HG03460 (cell line): ENCODE measurements around the gene CARD9.

Experiments
- ATAC-seq: cut with Tn5 transposase; IDR thresholded peaks from one replicate; pipeline ENCODE4 v1.9.1; 2021; ENCODE audit not compliant: unreplicated experiment

CARD9 gene

DNA sequence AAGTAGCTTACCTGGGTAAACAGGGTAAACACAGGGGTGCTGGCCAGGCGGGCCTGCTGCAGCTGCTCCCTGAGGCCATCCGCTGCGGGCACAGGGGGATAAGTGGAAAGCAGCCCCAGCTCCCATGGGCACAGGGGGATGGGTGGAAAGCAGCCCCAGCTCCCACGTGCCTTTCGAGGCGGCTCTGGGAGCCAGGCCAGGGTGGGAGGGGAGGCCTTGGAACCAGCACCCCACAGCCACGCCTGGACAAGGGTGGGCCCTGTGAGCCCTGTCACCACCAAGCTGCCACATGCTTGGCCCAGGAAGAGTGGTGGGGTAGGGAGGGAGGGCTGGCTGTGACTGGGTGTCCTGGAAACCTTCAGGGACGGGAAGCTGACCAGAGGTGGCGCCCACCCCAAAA lies 7.8 kb upstream of the CARD9 start:
- no peak for ATAC-seq

DNA sequence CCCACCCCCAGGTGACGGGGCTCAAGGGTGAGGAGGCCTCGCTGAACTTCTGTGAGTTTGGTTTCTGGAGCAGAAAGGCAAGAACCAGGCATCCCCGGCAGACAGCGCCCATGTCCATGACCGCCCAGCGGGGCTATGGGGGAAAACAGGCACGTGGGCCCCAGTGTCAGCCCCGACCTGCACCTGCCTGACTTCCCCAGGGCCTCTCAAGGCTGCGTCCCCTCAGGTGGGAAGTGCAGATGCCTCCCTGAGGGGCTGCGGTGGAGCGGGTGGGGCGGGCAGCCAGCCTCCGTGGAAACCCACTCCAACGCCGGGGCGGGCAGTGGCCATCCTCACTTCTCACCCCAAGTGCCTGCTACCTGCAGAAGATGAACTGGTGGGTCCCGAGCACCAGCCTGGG lies 6.9 kb upstream of the CARD9 start:
- no peak for ATAC-seq

DNA sequence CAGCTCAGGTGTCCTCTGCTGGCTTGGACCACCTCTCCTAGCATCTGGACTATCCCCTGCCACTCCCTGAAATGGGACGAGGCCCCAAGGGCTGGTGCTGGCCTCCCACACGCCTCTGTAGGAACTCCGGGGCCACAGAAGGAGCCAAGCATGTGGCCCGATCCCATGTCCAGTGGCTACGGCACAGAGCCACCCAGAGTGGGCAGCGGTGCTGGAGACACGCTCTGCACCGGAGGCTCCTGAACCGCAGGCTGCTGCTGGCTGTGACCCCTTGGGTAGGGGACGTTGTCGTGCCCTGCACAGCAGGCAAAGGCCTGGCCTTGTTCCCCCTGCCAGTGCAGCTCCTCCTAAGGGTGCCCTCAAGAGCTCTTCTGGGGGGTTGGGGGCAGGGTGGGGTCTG lies 6.4 kb upstream of the CARD9 start:
- ATAC-seq: no peak

DNA sequence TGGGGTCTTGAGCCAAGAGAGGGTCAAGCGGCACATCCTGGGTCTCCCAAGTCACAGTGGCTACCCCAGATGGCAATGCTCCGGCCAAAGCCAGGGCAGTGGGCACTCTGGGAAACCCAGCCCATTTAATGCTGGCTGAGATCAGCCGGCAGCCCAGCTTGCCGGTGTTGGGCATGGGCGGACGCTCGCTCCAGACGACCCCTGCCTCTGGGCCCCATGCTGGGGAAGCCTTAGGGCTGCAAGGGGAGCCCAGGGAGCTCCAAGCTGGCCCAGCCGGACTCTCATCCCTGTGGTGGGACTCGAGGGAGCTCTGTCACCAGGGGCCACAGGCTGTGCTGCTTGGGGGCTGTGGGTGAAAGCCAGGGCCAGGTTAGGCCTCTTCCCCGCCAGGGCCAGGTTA lies 5.9 kb upstream of the CARD9 start:
- ATAC-seq: no peak

DNA sequence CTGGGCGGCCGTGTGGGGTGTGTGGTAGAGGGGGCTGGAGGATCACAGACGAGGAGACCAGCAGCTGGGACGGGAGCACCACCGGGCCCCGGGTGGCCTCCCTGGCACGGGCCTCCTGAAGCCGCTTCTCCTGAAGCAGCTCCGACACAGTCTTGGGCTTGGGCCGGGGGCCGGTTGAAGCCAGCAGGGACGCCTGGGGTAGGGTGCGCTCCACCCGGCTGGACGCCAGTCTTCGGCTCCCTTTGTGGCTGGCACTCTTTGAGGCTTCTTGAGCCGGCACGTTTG lies 5.5 kb upstream of the CARD9 start:
- no peak for ATAC-seq

DNA sequence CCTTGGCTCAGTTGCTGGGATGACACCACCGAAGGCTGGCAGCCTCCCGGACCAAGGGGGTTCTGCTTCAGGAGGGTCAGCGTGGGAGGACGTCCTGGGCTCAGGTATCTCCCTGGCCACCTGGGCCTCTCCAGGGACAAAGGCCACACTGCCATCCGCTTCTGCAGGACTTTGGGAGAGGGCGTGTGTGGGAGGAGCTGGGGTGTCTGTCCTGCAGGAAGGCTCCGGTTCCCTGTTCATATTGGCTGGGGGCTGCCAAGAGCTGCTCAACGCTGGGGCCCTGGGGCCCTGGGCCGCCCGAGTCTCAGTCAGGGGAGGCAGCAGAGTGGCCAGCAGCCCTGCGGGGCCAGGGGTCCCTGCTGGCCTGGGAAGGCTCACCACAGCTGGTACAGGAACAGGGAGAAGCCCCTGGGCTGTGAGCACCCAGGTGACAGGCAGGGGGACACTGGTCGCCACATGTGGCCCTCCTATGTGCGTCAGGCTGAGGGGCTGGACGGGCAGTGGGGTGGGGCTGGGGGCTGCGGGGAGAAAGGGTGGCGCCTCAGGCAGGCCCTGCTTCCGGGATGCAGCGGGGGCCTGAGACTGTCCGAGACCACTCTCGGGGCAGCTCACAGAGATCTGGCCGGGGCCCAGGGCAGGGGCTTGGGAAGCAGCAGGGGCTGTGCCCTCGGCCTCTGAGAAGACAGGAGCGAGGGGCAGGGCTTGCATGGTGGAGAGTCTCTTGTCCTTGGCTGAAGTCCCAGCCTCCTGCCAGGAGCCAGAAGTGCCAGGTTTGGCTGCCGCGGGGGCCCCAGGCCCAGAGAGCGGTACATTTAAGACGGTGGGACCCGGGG lies 4.9 kb upstream of the CARD9 start:
- ATAC-seq: no peak

DNA sequence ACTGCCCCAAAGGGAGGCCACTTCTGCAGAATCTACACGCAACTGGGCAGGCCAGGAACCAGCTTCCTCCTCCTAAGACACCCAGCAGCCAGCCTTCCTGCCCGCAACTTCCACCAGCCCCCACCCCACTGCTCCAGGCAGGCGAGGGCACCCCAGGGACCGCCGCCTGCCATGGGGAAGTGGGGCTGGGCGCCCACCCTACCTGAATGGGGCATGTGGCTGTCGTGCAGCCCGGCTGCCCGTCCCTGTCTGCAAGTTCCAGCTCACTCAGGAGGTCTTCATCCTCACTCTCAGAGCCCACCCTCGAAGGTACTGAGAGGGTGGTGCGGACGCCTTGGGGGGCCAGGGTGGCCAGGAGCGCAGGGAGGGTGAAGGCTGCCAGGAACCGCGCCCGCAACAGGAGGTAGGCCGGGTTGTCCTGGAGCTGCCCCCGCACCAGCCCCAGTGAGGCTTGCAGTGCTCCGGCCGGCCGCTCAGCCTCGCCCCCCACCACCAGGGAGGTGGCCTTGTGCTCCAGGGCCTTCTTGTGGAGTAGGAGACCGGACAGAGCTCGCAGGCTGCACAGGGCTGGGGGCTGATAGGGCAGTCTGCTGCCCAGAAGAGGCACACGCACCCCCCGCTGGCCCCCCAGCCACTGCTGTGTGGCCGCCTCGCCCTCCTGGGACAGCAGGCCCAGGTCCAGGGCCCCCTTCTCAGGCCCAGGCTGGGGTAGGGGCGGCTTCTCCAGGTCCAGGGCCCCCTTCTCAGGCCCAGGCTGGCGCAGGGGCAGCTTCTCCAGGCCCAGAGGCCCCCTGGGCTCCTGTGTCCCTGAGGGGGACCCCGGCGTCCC lies 4.1 kb upstream of the CARD9 start:
- ATAC-seq: no peak

DNA sequence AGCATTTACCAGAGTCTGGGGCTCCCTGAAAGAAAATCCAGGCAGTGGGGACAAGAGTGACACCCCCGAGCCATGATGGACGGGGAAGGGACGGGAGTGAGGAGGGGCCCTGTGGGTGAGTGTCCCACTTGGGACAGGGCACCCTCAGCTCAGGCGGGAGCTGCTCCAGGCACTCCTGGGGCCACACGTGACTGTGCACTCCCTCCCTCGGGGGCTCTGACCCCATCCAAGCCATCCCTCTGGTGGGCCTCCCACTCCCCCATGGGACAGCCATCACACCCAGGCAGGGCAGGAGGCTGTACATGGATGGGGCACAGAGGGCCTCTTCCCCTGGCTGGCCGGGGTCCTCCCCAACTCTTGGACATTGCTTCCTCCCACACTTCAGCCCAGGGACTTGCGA lies 3.0 kb upstream of the CARD9 start:
- no peak for ATAC-seq

DNA sequence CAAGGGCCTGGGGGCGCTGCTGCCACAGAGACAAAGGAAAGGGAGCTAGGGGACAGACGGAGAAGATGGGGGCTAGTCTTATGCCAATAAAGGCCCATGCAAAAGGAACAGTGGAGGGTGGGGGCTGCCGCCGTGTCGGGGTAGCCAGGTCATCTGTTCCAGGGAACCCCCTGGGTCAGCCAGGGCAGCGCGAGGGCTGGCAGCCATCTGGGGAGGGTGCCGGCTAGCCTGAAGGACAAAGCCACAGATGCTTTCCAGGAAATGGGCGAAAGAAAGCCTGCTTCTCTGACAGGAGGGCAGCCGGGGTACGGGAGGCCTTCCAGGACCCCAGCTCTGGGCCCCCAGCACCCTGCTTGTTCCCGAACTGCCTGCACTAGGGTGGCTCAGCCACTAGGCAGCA lies 1.6 kb upstream of the CARD9 start:
- no peak for ATAC-seq

DNA sequence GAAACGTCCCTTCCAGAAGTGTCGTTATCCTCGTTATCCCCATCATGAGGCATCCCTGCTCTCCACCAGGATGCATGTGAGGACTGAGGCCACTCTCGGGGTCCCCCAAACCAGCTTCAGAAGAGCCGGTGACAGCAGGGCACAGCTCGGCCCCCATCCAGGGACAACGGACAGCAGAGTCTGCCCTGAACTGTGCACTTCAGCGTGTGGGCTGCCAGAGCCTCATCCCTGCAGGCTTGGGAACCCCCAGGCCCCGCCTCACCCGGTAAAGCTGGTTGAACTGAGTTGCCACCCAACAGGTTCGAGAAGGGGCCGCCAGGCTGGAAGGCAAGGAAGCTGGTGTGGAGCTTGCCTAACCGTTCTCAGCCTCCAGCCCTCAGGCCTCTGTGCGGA lies 710 bp upstream of the CARD9 start:
- ATAC-seq: no peak

DNA sequence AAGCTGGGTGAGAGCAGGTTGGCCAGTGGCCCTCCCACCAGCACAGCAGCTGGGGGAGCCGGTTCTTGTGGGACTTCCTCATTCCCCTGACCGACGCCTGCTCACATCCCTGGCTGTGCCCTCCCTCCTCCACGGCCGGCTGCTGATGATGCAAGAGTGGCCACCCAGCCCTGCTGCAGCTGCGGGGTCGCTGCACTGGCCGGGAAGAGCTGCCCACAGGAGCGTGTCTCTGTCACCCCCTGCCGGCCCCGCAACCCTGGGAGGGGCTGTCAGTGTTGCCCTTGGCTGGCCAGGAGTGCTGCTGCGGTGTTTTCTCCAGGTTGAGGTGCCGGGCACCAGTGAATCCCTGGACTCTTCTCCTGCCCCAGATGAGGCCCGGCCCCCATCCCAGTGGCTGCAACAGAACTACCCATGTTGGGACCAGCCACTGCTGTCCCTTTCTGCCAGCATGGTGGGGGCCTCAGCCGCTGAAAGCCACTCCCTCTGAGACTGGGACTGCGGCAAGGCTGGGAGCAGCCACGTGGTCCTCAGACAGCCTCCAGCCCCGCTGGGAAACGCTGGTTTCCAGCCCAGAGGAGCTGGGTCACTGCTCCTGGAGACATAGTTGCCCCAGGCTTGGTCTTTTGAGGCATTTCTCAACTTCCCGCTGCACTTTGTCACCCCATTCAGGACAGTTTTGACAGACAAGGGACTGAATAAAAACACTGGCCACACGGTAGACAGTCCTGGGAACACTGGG lies 739 bp downstream of the CARD9 start:
- ATAC-seq: no peak

DNA sequence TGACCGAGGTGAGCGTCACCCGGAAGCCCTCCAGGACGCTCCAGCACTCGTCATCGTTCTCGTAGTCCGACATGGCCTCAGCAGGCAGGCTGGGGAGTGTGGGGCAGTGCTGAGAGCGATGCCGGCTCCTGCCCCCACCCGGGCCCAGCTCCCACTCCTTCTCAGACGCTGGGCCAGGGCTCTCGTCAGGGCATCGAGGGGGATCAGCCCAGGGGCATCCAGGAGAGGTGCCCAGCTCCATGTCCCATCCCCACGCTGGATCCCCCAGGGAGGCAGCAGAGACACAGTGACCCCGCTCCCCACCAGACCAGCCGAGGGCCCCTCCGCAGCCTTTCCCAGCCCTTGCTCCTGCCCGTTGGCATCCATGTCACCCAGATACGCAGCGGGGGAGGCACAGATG lies 1.5 kb downstream of the CARD9 start:
- no peak for ATAC-seq

DNA sequence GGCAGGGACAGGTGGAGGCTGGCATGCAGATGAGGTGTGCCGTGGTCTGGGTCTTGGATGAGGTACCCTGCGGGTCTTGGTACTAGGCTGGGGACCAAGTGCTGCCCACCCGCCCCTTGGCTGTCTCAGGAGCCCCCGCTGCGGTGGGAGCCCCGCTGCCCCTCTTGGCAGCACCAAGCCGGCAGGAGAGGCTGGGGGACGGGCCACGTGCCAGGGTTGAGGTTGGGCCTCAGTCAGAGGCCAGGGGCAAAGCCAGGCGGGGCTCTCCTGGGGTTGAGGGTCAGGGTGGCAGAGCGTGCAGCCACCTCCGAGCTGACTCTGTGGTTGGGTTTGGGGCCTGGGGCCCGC lies 2.0 kb downstream of the CARD9 start:
- ATAC-seq: no peak

DNA sequence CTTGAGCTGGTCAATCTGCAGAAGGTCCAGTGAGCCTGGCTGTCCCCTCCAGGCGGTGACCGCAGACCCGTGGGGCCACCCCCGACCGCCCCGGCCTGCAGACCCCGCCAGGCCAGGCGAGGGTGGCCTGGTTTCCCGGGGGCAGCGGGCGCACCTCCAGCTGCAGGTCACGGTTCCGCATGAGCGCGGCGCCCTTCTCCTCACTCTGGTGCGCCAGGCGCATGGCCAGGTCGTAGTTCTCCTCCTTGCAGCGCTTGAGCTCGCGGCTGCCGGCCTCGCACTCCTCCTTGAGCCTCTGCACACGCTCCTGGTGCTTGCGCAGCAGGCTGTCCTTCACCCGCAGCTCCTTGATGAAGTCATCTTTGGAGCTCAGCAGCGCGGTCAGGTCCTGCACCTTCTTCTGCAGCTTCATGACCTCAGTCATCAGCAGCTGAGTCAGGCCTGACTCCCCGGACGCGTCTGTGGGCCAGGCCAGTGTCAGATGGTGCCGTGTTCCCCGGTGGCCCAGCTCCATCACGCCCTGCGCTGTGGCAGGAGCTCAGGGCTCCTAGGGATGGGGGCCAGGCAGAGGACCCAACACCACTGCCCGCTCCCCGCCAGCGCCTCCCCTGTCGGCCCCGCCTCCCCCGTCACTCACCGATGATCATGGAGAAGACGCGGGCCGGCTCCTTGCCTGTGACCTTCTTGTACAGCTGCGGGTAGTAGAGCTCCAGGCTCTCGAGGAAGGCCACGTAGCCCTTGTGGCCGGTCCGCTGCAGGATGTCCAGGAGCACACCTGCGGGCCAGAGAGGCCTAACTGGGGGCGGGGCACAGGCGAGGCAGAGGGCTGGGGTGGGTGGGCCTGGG lies 2.6 kb downstream of the CARD9 start:
- no peak for ATAC-seq

DNA sequence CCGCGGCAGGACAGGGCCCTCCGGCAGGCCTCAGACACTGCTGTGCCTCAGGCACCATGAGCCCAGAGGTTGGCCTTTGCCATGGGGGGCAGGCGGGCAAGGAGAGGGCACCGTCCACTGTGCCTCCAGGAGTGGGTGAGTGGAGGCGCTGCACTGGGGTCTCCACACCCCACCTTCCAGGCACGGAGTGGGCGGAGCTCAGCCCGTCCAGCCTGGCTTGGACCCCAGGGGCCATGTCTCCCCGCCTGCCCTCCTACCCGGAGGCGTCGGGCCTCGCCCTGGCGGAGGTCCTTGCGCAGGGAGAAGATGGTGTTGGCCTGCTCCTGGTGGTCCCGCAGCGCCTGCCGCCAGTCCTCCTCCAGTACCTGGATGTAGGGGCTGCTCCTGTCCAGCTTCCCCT lies 3.4 kb downstream of the CARD9 start:
- no peak for ATAC-seq

DNA sequence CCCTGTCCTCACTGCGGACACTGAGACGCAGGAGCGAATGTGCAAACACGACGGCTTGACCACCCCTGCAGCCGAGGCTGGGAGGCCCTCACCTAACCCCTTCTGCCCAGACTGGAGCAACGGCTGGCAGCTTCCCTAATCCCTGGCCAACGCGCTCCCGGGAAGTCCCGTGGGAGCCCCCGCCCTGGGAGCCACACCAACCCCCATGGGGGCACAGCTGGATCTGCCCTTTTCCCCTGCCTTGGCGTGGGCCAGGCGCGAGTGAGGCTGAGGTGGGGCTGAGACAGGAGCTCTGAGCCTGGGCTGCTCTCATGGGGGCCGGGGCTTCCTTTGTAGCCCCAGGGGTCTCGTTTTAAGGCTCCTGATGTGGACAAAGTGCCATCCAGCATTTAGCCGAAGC lies 5.3 kb downstream of the CARD9 start:
- no peak for ATAC-seq

DNA sequence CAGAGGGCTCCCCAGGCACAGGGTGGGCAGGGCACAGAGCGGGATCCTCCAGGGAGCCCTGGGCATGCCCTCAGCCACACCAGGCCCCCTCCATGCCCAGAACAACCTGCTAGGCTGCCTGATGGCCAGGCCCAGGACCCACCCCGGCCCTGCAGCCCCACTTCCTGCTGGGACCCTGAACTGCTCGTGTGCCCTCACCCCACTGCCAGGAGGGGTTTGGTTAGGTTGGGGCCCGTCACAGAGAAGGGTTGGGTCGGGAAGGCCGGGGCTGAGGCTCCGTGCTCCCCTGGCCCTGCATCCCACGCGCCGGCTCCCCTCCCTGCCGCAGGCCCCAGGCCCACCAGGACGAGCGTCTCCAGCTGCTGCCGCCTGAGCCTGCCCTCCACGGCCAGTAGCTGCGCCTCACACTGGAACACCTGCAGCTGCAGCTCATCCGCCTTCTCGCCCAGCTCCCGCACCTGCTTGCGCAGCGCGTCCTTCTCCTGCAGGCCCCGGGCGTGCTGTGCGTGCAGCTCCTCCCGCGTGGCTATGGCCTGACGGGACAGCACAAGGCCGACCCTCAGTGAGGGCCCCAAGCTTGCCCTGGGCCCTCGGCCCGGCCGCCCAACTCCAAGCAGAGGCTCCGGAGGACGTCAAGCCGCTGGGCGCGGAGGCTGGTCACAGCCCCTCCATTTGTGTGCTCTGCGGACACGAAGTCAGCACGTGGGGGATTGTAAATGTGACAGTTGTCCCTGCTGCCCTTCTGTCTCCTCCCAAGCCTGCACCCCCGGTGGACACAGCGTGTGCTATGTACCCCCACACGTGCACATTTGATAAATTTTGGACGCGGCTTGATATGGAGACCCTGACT lies 5.9 kb downstream of the CARD9 start:
- no peak for ATAC-seq

DNA sequence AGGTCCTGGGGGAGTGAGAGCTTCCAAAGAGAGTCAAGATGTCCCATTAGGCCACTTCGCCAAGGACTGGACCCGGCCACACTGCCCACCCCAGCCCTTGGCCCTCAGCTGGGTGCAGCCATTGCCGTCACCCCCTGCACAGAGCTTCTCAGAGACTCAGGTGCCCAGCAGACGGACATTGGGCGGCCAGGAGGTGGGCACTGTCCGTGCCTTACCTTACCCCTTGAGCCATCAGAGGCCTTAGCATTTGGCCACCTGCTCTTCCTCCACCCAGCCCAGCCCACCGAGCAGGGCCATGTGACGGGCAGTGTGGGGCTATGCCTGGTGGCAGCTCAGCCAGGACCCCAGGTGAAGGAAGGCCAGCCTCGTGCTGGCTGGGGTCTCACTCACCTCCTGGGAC lies 6.6 kb downstream of the CARD9 start:
- no peak for ATAC-seq

DNA sequence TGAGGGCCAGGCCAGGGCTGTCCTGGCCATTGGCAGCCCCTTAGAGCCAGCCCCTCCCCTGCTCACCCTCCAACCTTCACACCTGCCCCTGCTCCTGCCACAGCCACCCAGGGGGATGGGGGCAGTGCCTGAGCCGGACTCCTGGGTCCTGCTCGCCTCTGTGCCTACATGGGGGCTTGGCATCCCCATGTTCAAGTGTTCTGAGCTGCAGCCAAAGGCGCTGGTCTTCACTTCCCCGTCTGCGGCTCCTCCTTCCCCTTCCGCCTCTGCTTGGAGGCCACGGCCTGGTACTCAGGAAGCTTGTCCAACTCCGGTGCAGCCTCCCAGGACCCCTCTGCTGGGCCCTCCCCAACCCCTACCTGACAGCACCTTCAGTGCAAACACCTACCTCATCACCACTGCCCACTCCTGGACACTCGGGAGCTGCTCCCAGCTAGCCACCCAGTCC lies 7.7 kb downstream of the CARD9 start:
- no peak for ATAC-seq
